Activated CD4-positive, alpha-beta T cell treated with anti-CD3 and anti-CD28 coated beads, Interleukin-2, Interleukin-6, amounts not matched to agents 100 ng/mL and 50 ng/mL, durations not matched to agents 16 hours and 8 hours (primary cell): ENCODE results near the gene LEKR1.

Source experiments
- DNase-seq: peaks from one replicate; pipeline ENCODE4 v3.0.0-alpha.2; 2020

The LEKR1 gene

GRCh38 chr3:157063926-157064325 lies 237.8 kb downstream of the LEKR1 start:
- no peak for DNase-seq

DNA sequence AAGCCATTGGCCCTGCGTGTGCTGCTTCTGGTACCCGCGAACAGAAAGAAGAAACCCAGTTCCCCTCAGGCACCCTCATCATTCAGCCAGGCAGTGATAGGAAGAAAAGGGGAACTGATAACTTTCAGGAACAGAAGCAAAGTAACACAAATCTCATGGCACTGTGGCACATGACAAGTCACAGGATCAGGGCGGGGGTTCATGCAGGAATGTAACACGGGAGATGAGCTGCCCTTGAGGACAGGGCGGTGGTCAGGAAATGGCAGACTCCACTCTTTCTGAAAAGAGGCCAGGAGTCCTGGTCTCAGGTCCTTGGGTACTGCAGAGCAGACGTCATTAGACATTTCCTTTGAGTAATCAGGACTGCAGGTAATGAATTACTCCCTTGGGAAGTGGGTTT lies 238.2 kb downstream of the LEKR1 start:
- DNase-seq, result no peak

DNA sequence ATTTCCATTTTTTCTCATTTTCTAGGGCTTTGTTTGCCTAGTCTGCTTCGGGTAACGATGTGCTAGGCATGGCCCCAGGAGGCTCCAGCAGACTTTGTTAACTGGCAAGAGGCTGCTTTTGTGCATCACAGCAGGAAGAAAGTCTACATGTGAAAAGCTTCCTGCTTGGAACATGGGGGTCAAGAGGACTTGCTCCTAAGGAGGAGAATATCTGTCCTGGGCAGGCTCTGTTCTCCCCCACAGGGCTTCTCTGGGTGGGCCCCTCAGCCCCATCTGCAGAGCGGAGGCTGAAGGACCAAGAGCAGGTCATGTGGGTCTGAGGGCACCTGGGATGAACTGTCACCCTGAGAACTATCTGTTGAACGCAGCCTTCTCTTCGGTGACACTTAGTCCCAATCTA lies 239.0 kb downstream of the LEKR1 start:
- no peak for DNase-seq

DNA sequence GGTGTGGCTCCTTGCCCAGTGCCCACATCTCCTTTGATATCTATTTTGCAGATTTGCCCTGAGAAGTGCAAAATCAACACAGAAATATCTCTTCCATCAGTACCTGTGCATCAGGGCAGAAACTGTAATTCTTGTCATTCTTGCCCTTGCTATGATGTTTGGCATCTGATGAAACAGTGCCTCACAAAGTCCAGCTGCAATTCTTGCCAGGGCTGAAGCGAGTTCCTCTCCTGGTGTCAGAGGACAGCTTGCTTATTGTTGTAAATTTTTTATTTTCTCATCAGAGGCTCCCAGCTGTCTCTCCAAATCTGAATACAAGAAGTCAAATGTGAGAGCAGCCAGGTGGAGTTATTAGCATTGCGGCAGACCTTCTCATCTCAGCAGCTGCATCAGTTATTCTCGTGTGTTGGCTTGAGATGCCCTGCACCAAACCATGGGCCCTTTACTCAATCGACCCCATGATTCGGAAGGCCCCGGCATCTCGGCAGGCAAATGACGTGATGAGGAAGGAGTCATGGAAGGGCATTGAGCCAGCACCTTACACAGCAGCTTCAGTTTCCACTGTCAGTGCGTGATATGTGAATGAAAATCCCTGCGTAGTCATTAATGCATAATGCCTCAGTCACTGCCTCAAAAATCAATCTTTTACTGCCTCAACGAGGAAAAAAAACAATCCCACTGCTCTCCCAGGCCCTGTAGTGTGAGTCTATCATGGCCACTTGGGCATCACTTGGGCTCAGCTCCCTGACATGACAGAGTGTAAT lies 240.4 kb downstream of the LEKR1 start:
- no peak for DNase-seq

GRCh38 chr3:157067114-157067513 lies 241.0 kb downstream of the LEKR1 start:
- peak; percentile 31 for DNase-seq

GRCh38 chr3:157069406-157069805 lies 243.3 kb downstream of the LEKR1 start:
- no peak for DNase-seq

- no peak for DNase-seq
Observed at GRCh38 chr3:157069846-157070677, 243.9 kb downstream of the LEKR1 start.

DNA sequence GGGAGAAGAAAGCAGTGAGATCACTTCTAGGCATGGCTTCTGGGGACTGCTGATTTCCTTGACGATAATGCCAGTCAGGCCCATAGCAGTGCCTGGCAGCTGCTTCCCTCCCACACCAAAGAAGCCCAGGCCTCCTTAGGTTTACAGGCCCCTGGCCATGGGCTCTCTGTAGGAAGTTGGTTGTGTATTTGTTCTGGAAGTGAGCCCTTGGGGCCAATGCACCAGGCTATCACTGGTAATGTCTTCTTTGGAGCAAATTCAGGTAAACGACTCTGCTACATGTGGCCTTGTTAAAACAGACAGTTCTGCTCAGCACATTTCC lies 244.5 kb downstream of the LEKR1 start:
- DNase-seq, result no peak

DNA sequence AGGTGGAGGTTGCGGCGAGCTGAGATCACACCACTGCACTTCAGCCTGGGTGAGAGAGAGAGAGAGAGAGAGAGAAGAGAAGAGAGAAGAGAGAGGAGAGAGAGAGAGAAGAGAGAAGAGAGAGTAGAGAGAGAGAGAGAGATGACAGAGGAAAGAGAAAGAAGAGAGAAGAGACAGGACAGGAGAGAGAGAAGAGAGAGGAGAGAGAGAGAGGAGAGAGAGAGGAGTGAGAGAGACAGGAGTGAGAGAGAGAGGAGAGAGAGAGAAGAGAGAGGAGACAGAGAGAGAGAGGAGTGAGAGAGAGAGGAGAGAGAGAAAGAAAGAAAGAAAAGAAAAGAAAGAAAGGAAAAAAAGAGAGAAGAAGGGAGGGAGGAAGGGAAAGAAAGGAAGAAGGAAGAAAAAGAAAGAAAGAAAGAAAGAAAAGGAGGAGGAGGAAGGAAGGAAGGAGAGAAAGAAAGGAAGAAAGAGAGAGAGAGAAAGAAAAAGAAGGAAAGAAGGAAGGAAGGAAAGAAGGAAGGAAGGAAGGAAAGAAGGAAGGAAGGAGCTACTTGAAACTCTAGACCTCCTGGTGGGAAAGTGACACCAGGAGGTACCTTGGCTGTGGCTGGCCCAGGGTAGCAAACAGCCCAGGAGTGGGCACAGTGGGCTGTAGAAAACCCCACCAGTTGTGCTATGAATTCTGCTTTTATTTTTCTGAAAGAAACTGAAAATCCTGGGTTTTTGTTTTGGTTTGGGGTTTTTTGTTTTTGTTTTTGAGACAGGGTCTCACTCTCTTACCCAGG lies 245.8 kb downstream of the LEKR1 start:
- no peak for DNase-seq

- DNase-seq, result no peak
Observed at GRCh38 chr3:157073810-157074209, 247.7 kb downstream of the LEKR1 start.

- no peak for DNase-seq
Observed at GRCh38 chr3:157074490-157074889, 248.3 kb downstream of the LEKR1 start.

- no peak for DNase-seq
Observed at GRCh38 chr3:157074981-157075380, 248.8 kb downstream of the LEKR1 start.

- peak; percentile 55 for DNase-seq
Observed at GRCh38 chr3:157075693-157076420, 249.7 kb downstream of the LEKR1 start.

DNA sequence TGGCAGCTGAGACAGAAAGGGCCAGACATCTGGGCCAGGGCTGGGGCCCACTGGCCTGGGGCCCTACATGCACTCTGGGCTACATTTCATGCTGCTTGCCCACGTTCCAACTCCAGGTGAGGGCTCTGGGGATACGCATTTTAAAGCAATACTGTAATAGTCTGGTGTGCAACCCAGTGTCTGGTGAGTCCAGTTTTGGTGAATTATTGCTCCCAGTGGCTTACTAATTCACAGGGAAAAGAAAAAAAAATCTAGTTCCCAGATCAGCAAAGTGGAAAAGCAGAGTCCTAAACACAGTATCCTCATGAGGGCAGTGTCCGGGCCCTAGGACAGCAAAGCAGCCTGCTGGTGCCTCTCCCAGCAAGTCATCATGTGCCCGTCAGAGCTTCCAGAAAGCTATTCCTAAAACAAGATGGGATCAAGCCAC lies 251.4 kb downstream of the LEKR1 start:
- no peak for DNase-seq

DNA sequence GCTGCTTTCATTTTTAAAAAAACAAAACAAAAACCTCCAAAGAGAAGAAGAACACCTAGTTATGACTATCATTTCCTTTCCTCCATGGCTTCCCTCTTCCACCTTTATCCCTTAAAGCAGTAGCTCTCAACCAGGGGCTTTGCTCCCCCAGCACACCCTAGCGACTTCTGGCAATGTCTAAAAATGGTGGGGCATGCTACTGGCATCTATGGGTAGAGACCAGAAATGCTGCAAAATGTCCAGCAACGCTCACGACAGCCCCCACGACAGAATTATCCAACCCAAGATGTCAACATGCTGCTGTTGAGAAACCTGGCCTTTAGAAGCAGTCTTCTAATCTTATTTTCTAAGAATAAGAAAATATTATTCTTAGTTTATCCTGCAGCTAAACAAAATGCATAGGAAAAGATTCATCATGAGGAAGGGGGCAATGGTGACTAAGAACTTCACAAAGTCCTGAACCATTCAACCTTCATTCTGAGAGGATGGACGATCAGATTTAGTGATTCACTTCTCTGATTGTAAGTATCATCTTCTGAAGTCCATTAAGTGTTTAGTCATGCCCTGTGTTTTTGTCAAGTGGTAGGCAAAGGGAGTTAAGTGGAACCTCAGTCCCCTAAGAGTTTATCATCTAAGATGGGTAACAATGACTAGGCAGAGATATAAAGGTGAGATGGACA lies 252.1 kb downstream of the LEKR1 start:
- no peak for DNase-seq

DNA sequence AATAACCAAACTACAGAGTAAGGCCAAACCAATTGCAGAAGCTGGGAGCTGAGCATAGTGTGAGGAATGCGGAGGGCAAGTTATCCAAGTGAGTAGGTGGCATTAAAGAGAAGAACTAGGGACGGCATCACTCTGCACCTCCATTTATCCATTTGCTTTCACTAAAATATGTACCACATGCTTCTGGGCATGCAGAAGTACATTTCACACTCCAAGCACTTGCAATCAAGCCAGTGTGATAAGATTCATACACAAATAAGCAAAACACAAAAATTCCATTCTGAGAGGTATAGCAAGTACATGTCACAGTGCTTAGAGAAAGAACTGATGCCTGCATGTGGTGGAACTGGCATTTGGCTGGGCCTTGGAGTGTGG lies 252.6 kb downstream of the LEKR1 start:
- DNase-seq, result no peak

- no peak for DNase-seq
Observed at GRCh38 chr3:157079676-157080369, 253.7 kb downstream of the LEKR1 start.

- peak; percentile 92 for DNase-seq
Observed at GRCh38 chr3:157081626-157082210, 255.6 kb downstream of the LEKR1 start.

DNA sequence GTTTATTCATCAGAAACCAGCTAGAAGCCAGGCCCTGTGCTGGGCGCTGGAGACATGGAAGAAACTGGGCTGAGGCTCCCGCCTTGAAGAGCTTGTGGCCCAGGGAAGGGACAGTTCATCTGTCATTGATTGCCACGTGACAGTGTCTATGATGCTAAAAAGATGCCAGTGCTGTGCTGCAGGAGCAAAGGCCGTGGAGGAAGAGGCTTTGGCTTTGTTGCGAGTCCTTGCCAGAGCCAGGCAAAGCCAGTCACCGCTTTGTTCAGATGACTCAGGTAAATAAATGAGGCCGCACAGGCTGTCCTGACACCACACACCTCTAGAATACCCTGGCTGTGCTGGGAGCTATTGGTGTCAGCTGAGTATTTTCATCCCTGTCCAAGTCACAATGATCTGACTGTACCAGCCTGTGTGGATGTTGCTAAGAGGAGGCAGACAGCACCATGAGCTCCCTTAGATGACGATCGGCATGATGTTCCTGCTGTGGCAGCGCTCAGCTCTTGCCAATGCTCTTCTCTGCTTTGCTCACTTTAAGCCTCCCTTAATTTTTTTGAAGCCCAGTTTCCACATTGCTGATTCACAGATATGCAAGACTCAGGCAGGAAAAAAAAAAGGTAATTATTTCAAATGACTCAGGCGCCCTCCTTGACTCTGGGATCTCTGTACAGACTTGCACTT lies 256.3 kb downstream of the LEKR1 start:
- no peak for DNase-seq

- no peak for DNase-seq
Observed at GRCh38 chr3:157083824-157084223, 257.7 kb downstream of the LEKR1 start.
